Measurements from ENCODE around the gene TULP3.

The TULP3 gene

DNA sequence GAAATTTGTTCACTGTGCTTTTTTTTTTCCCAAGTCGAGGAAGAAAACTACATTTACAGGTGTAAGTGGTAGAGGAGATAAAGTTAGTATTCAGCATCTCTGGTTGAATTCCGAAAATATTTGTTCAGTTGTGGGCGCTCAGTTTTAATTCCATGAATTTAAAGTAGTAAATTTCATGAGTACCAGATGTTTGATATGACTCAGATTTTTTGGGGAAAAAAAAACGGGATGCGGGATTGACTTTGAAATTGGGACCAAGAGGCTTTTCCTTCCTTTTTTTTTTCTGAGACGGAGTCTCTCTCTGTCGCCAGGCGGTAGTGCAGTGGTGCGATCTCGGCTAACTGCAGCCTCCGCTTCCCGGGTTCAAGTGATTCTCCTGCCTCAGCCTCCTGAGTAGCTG, 1.6 kb downstream of the TULP3 start:
- peak overlapping the region; percentile 93 for H3K4me3 ChIP-seq (ENCODE audit: low read depth, low read length)
- TF ChIP-seq CTCF (IDR thresholded peaks at IDR 0.05; ENCODE audit: low read depth, low read length): no peak

GRCh38 chr12:2893007-2893406, 2.3 kb downstream of the TULP3 start:
- peak overlapping the region; percentile 17; the same call in 1 of the 2 replicates for H3K4me3 ChIP-seq (ENCODE audit: low read depth, low read length)

DNA sequence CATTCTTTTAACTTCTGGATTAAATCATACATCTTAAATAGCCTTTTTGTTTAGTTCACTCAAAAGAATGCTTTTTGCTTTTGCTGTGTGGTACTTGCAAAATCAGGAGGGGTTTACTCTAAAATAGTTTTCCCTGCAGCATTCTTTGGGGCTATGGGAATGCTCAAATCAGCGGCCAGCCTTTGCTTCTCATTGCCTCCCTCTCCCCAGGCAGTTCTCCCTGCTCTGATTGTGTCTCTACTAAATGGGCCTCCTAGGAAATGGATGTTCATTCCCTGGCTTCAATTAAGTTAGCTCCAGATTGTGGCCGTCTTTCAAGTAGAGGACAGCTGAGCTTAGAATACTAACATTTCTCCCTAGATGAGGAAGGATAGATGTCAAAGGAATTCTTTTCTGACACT, 4.4 kb downstream of the TULP3 start:
- H3K4me3 ChIP-seq (ENCODE audit: low read depth, low read length): no peak overlapping the region
- TF ChIP-seq CTCF (IDR thresholded peaks at IDR 0.05; ENCODE audit: low read depth, low read length): no peak

More at GRCh38 chr12:2893007-2893406, 2.3 kb downstream of the TULP3 start:
- no peak for TF ChIP-seq CTCF (IDR thresholded peaks at IDR 0.05; ENCODE audit: low read depth, low read length)

- TF ChIP-seq CTCF (IDR thresholded peaks at IDR 0.05; ENCODE audit: low read depth, low read length): no peak
Measured at GRCh38 chr12:2895511-2895910, 4.8 kb downstream of the TULP3 start.

GRCh38 chr12:2897418-2897817, 6.7 kb downstream of the TULP3 start:
- H3K4me3 ChIP-seq (ENCODE audit: low read depth, low read length): no peak overlapping the region
- no peak for TF ChIP-seq CTCF (IDR thresholded peaks at IDR 0.05; ENCODE audit: low read depth, low read length)

More at GRCh38 chr12:2895511-2895910, 4.8 kb downstream of the TULP3 start:
- no peak overlapping the region for H3K4me3 ChIP-seq (ENCODE audit: low read depth, low read length)

GRCh38 chr12:2900642-2901041, 10.0 kb downstream of the TULP3 start:
- no peak overlapping the region for H3K4me3 ChIP-seq (ENCODE audit: low read depth, low read length)
- no peak for TF ChIP-seq CTCF (IDR thresholded peaks at IDR 0.05; ENCODE audit: low read depth, low read length)

DNA sequence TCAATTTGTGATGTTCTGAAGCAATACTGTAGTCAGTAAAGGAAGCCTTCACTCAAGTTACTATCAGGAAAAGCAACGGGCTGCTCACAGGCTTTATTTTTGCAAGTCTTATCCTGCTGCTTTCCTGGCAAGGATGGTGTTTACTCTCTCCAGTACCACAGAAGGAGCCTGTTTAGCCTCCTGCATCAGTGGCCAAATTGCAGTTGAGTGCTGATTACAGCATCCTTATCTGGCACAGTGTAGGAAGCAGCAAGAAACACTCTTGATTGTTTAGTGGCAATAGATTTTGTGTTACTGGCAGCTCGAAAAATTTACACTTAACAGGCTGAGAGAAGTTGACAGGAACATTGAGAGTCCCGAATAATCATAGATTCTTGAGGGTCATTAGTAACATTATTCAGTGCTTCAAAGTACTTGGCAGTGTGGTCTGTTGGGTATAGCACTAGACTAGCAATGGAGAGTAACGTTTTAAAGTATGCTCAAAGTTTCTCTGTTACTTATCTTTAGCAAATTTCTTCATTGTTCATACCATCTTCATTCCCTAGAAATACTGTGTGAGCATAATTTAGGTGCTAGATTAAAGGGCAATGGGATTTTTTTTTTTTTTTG, 11.7 kb downstream of the TULP3 start:
- H3K4me3 ChIP-seq (ENCODE audit: low read depth, low read length): no peak overlapping the region
- TF ChIP-seq CTCF (IDR thresholded peaks at IDR 0.05; ENCODE audit: low read depth, low read length): no peak
